Measurements from ENCODE around the gene F2R. TPM values are rescaled to one million over a fixed set of nuclear protein-coding genes. Genes with fewer than 3 reads are reported as not detected.

Gene F2R
- total and polyA plus RNA-seq, 10 of the 15 experiments (the other 5 are each of a cell fraction or from before 2014, with no cell fraction given): 1.8 to 75.4 (median 8.0) TPM

DNA sequence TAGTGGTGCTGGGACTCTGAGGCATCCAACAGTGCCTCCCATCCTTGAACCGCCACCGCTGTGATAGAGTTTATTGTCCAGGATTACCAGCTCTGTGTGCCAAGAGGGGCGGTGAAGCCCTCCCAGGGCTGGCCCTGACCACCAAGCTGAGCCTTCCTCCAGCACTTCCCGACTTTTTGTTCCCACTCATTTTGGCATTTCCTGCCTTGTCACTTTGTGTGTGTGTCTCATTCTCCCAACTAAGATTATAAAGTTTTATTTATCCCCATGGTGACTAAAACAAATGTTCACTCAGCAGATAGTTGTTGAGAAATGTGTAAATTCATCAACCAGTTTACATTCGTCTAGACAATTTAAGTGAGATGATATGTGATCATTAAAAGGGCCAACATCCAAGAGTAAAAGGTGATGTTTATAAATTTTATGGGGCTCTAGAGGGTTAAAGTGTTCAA is 2.5 kb downstream of the F2R start:
- H3K4me2 ChIP-seq (ENCODE audit: control insufficient read depth, insufficient read depth): no peak overlapping the region
- ChIA-PET POLR2A (interaction anchor here (1.1 to 6.2 kb wide), 2 partner anchors 15 to 18 kb away, joined by 4 to 144 read pairs; no protein-coding TSS in a partner anchor), SMC1A (ENCODE audit: uncharacterized antibody, unreplicated experiment) (interaction anchor here (0.9 to 14.6 kb wide), 7 partner anchors 9 to 117 kb away, joined by 4 to 206 read pairs (median 5); no protein-coding TSS in a partner anchor), CTCF (interaction anchor here (1.0 to 10.7 kb wide), 4 partner anchors 19 to 117 kb away, joined by 3 to 153 read pairs (median 64); no protein-coding TSS in a partner anchor), RAD21 (ENCODE audit: unreplicated experiment) (interaction anchor here (0.8 to 11.7 kb wide), 4 partner anchors 18 to 78 kb away, joined by 3 to 254 read pairs (median 32); no protein-coding TSS in a partner anchor)
- H2AFZ ChIP-seq (ENCODE audit: control insufficient read depth, low read depth, low read length): no peak overlapping the region
- H3K4me1 ChIP-seq (ENCODE audit: control insufficient read depth, insufficient read depth, low read length): peaks cover 23% of the 10 kb centered on the region
- intact Hi-C loops (cut with micrococcal nuclease; ENCODE audit: unreplicated experiment): no loop called here
- no peaks in the 10 kb centered on the region for H3K36me3 ChIP-seq (ENCODE audit: control insufficient read depth in 2 of 2, insufficient read depth in 2 of 2, low read length in 1 of 2)
- no peaks in the 10 kb centered on the region for H4K20me1 ChIP-seq (ENCODE audit: control insufficient read depth, insufficient read depth)
- H3K27ac ChIP-seq (ENCODE audit: control insufficient read depth, insufficient read depth): no peak overlapping the region
- DNase-seq (ENCODE audit: low read depth, low spot score): no peak
- no peak overlapping the region for H3K4me3 ChIP-seq
- in situ Hi-C loops (cut with MboI): loop anchor here (5.0 kb wide), 1 partner anchor 59 kb away; no protein-coding TSS in a partner anchor
- no peak for FAIRE-seq
- 94% methylated on average over 5 of the region's 5 CpGs for whole genome bisulfite sequencing (ENCODE audit: insufficient coverage, insufficient replicate concordance, low lambda C conversion rate, missing lambda C conversion rate)
- H3K9ac ChIP-seq (ENCODE audit: control insufficient read depth, insufficient read depth, low read length): no peak overlapping the region
- no peaks in the 10 kb centered on the region; the same call in 1 of the 3 replicates for H3K9me3 ChIP-seq (replicated peaks; ENCODE audit: control insufficient read depth, insufficient read depth, low read length)
- peaks cover 0 to 13% of the 10 kb centered on the region in 2 experiments; a peak in 2 of 4 replicates for H3K27me3 ChIP-seq (replicated peaks in 1 of 2; ENCODE audit: control insufficient read depth in 2 of 2, insufficient read depth in 2 of 2, low read length in 1 of 2)
- no peak for ATAC-seq
- no TSS peak for BruUV-seq (replicated peaks)
- no peaks in the 10 kb centered on the region for H3K79me2 ChIP-seq (ENCODE audit: control insufficient read depth, insufficient read depth, low read length)
- TF ChIP-seq ZBTB33 (IDR thresholded peaks at IDR 0.05) (0 out of 2 replicates have a peak, but pooled peaks have one; percentile 5), ZNF384 (IDR thresholded peaks at IDR 0.05; ENCODE audit: borderline replicate concordance, low read depth, low read length) (no peak)

DNA sequence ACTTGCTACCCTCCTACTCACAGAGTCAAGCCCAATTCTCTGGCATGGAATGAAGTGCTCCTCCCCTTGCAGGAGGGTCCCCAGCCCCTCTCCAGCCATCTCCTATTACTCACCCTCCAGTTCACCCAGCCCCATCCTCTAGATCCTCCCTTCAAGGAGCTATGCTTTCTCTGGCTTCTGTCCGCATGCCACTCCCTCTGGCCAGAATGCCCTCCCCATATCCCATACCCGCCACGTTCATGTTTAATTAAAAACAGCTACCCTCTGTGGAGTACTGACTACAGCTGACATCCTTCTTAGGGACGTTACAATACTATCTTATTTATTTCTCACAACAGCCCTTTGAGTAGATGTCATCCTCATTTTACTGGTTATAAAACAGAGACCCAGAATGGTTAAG is 3.0 kb downstream of the F2R start:
- ChIA-PET RAD21 (ENCODE audit: unreplicated experiment) (interaction anchor here (0.9 to 11.7 kb wide), 3 partner anchors 18 to 78 kb away, joined by 4 to 254 read pairs (median 59); no protein-coding TSS in a partner anchor), POLR2A (interaction anchor here (6.2 kb wide), 1 partner anchor 18 kb away, joined by 144 read pairs; no protein-coding TSS in a partner anchor), SMC1A (ENCODE audit: uncharacterized antibody, unreplicated experiment) (interaction anchor here (0.9 to 14.6 kb wide), 6 partner anchors 8 to 117 kb away, joined by 4 to 206 read pairs (median 40); no protein-coding TSS in a partner anchor), CTCF (interaction anchor here (1.0 to 10.7 kb wide), 4 partner anchors 18 to 117 kb away, joined by 3 to 153 read pairs (median 64); no protein-coding TSS in a partner anchor)
- FAIRE-seq (no peak), ATAC-seq (no peak), DNase-seq (ENCODE audit: low read depth, low spot score) (no peak)
- WGBS (ENCODE audit: insufficient coverage, insufficient replicate concordance, low lambda C conversion rate, missing lambda C conversion rate): 76% methylated on average over 4 of the region's 4 CpGs
- H3K79me2 ChIP-seq (ENCODE audit: control insufficient read depth, insufficient read depth, low read length): no peaks in the 10 kb centered on the region
- H4K20me1 ChIP-seq (ENCODE audit: control insufficient read depth, insufficient read depth): no peaks in the 10 kb centered on the region
- intact Hi-C loops (cut with micrococcal nuclease; ENCODE audit: unreplicated experiment): no loop called here
- no peak overlapping the region for H3K27ac ChIP-seq (ENCODE audit: control insufficient read depth, insufficient read depth)
- H2AFZ ChIP-seq (ENCODE audit: control insufficient read depth, low read depth, low read length): no peak overlapping the region
- in situ Hi-C loops (cut with MboI): loop anchor here (5.0 kb wide), 1 partner anchor 58 kb away; no protein-coding TSS in a partner anchor
- BruUV-seq (replicated peaks): no TSS peak
- H3K36me3 ChIP-seq (ENCODE audit: control insufficient read depth in 2 of 2, insufficient read depth in 2 of 2, low read length in 1 of 2): no peaks in the 10 kb centered on the region
- no peaks in the 10 kb centered on the region; the same call in 1 of the 3 replicates for H3K9me3 ChIP-seq (replicated peaks; ENCODE audit: control insufficient read depth, insufficient read depth, low read length)
- no peak overlapping the region for H3K9ac ChIP-seq (ENCODE audit: control insufficient read depth, insufficient read depth, low read length)
- peaks cover 0 to 13% of the 10 kb centered on the region in 2 experiments; a peak in 2 of 4 replicates for H3K27me3 ChIP-seq (replicated peaks in 1 of 2; ENCODE audit: control insufficient read depth in 2 of 2, insufficient read depth in 2 of 2, low read length in 1 of 2)
- H3K4me2 ChIP-seq (ENCODE audit: control insufficient read depth, insufficient read depth): no peak overlapping the region
- H3K4me3 ChIP-seq: no peak overlapping the region
- peaks cover 23% of the 10 kb centered on the region for H3K4me1 ChIP-seq (ENCODE audit: control insufficient read depth, insufficient read depth, low read length)
- TF ChIP-seq SUZ12 (IDR thresholded peaks at IDR 0.05; ENCODE audit: unreplicated experiment) (no peak), EGR1 (IDR thresholded peaks at IDR 0.05; ENCODE audit: borderline replicate concordance in 1 of 2, low read depth in 2 of 2, low read length in 2 of 2) (no peak), CUX1 (IDR thresholded peaks at IDR 0.05; ENCODE audit: insufficient replicate concordance, low read depth, low read length) (no peak), RB1 (IDR thresholded peaks at IDR 0.05; ENCODE audit: borderline replicate concordance) (no peak), ASH2L (IDR thresholded peaks at IDR 0.05; ENCODE audit: borderline replicate concordance, low read depth) (no peak), YBX1 (IDR thresholded peaks at IDR 0.05) (no peak)
